OCI-LY3 (cell line): ENCODE results near the gene PPP1R2.

Experiments used
- H2AFZ ChIP-seq: fragments of 200-600, 300-600 bp; shearing (Covaris generic); 2 replicates; pipeline ENCODE4 v1.6.0; 2014; ENCODE audit warnings: antibody characterized with exemption, low read depth, low read length
- H3K27ac ChIP-seq: fragments of 200-600, 300-600 bp; sonication (generic); 2 replicates; pipeline ENCODE4 v1.5.1; 2014; ENCODE audit warnings: mild to moderate bottlenecking, low read length, moderate library complexity, mixed read lengths
- H3K27me3 ChIP-seq: fragments of 200-600, 300-600 bp; sonication (generic); 2 replicates; pipeline ENCODE4 v1.6.1; 2014; ENCODE audit warnings: low read depth, low read length, mixed read lengths
- H3K36me3 ChIP-seq: fragments of 200-600, 300-600 bp; sonication (generic); replicated peaks from 2 replicates; pipeline ENCODE3; 2014; ENCODE audit warnings: low read depth, low read length, mixed read lengths
- H3K4me1 ChIP-seq: fragments of 300-600, 200-600 bp; sonication (generic); 2 replicates; pipeline ENCODE4 v1.6.1; 2014; ENCODE audit warnings: low read length, mixed read lengths
- H3K4me2 ChIP-seq: fragments of 200-600, 300-600 bp; sonication (generic); 2 replicates; pipeline ENCODE4 v1.6.1; 2014; ENCODE audit warnings: low read length, mixed read lengths
- H3K4me3 ChIP-seq: fragments of 300-600, 200-600 bp; sonication (generic); 2 replicates; pipeline ENCODE4 v1.5.1; 2014; ENCODE audit warnings: antibody characterized with exemption, mild to moderate bottlenecking, low read length, moderate library complexity
- H3K79me2 ChIP-seq: fragments of 300-600, 200-600 bp; shearing (Covaris generic); 2 replicates; pipeline ENCODE4 v1.6.1; 2014; ENCODE audit warnings: mild to moderate bottlenecking, low read length, mixed read lengths
- H3K9ac ChIP-seq: fragments of 300-600, 200-600 bp; shearing (Covaris generic); 2 replicates; pipeline ENCODE4 v1.6.0; 2014; ENCODE audit warnings: mild to moderate bottlenecking, low read length, moderate library complexity
- H3K9me3 ChIP-seq: fragments of 200-600, 300-600 bp; shearing (Covaris generic); 2 replicates; pipeline ENCODE4 v1.6.1; 2014; ENCODE audit warnings: low read length, mixed read lengths; ENCODE audit not compliant: insufficient read depth
- H4K20me1 ChIP-seq: fragments of 200-600, 300-600 bp; sonication (generic); 2 replicates; pipeline ENCODE4 v1.6.1; 2016; ENCODE audit warnings: low read length, mixed read lengths; ENCODE audit not compliant: insufficient read depth
- CTCF ChIP-seq: fragments of 200-600, 300-600 bp; sonication (generic); IDR thresholded peaks from 2 replicates; pipeline ENCODE4 v1.5.1; 2014; ENCODE audit warnings: antibody characterized with exemption, low read length, low read depth
- EZH2phosphoT487 ChIP-seq: fragments of 200-600 bp; shearing (Covaris generic); IDR thresholded peaks from 2 replicates; pipeline ENCODE4 v1.6.1; 2018; ENCODE audit warnings: antibody characterized with exemption, mixed run types, low read depth

Gene PPP1R2

GRCh38 chr3:195557322-195557721 is 14.2 kb upstream of the PPP1R2 start:
- Histone ChIP-seq H3K9me3 (no peaks in the 10 kb centered on the region), H3K36me3 (no peaks in the 10 kb centered on the region), H3K27ac (no peak overlapping the region), H3K9ac (no peak overlapping the region), H3K79me2 (no peaks in the 10 kb centered on the region), H3K4me1 (peaks cover 4% of the 10 kb centered on the region), H3K4me3 (no peak overlapping the region), H3K27me3 (no peaks in the 10 kb centered on the region), H2AFZ (no peak overlapping the region), H3K4me2 (no peak overlapping the region), H4K20me1 (no peaks in the 10 kb centered on the region)
- TF ChIP-seq CTCF (0 out of 2 replicates have a peak, but pooled peaks have one; percentile 10), EZH2phosphoT487 (no peak)

GRCh38 chr3:195556390-195556789 is 13.3 kb upstream of the PPP1R2 start:
- H3K79me2 ChIP-seq = no peaks in the 10 kb centered on the region
- peaks cover 4% of the 10 kb centered on the region for H3K4me1 ChIP-seq
- H3K4me3 ChIP-seq = no peak overlapping the region
- no peaks in the 10 kb centered on the region for H3K9me3 ChIP-seq
- TF ChIP-seq CTCF (peak; percentile 33), EZH2phosphoT487 (no peak)
- H3K4me2 ChIP-seq = no peak overlapping the region
- H3K27me3 ChIP-seq = no peaks in the 10 kb centered on the region
- no peaks in the 10 kb centered on the region for H4K20me1 ChIP-seq
- H3K36me3 ChIP-seq = no peaks in the 10 kb centered on the region
- no peak overlapping the region for H3K27ac ChIP-seq
- no peak overlapping the region for H3K9ac ChIP-seq
- no peak overlapping the region for H2AFZ ChIP-seq

DNA sequence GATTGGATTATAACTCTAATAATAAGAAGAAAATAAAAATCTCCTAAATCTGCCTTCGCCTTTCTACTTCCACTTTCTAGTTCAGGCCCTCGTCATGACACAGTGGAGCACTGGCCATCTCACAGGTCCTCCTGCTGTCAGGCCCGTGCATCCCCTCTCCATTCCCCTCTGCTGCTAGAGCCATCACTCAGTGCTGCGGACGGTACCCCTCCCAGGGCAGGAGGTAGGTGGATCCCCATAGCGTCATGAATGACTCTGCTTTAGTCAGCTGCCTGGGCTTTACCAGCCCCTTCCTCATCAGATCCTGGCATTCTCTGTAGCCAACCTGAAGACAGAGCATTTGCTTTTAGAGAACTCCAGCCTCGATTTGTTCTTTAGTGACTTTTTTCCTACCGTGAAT is 12.0 kb upstream of the PPP1R2 start:
- Histone ChIP-seq H3K4me2 (peak overlapping the region; percentile 11), H3K79me2 (no peaks in the 10 kb centered on the region), H3K9ac (no peak overlapping the region), H3K4me1 (peaks cover 4% of the 10 kb centered on the region), H4K20me1 (no peaks in the 10 kb centered on the region), H3K27ac (no peak overlapping the region), H3K4me3 (no peak overlapping the region), H3K36me3 (no peaks in the 10 kb centered on the region), H3K9me3 (no peaks in the 10 kb centered on the region), H3K27me3 (no peaks in the 10 kb centered on the region), H2AFZ (no peak overlapping the region)
- TF ChIP-seq CTCF = no peak

GRCh38 chr3:195554458-195554857 is 11.3 kb upstream of the PPP1R2 start:
- H3K4me2 ChIP-seq = no peak overlapping the region
- H3K36me3 ChIP-seq = no peaks in the 10 kb centered on the region
- H3K9me3 ChIP-seq = no peaks in the 10 kb centered on the region
- H3K4me3 ChIP-seq = no peak overlapping the region
- no peak overlapping the region for H2AFZ ChIP-seq
- peaks cover 4% of the 10 kb centered on the region for H3K4me1 ChIP-seq
- no peak overlapping the region for H3K27ac ChIP-seq
- no peak overlapping the region for H3K9ac ChIP-seq
- TF ChIP-seq EZH2phosphoT487 = no peak
- no peak for TF ChIP-seq CTCF
- no peaks in the 10 kb centered on the region for H3K27me3 ChIP-seq
- H3K79me2 ChIP-seq = no peaks in the 10 kb centered on the region
- H4K20me1 ChIP-seq = no peaks in the 10 kb centered on the region
